Mononuclear cell (primary cell): ENCODE measurements around the gene GLIS1. TPM values are rescaled to one million over a fixed set of nuclear protein-coding genes. Genes with fewer than 3 reads are reported as not detected.

Experiments
- H3K27me3 ChIP-seq: 2 replicates; pipeline ENCODE4 v1.6.0; 2011; ENCODE audit warnings: low read length, control low read depth; ENCODE audit not compliant: insufficient read depth
- H3K4me1 ChIP-seq: 2 replicates; pipeline ENCODE4 v1.5.1; 2011; ENCODE audit warnings: mild to moderate bottlenecking, low read length, control low read depth; ENCODE audit not compliant: insufficient read depth
- H3K4me3 ChIP-seq: 2 replicates; pipeline ENCODE4 v1.5.1; 2011; ENCODE audit warnings: mild to moderate bottlenecking, low read length, moderate library complexity
- H3K9me3 ChIP-seq: 2 replicates; pipeline ENCODE4 v1.5.1; 2011; ENCODE audit warnings: low read depth, mild to moderate bottlenecking, control low read depth, low read length
- total RNA-seq: library from RNA; depleted of rRNA; stranded (reverse); fragments of >200 nt; gene quantifications from one replicate; pipeline ENCODE4 v1.2.3, GENCODE V29; 2012

GLIS1 gene
- total RNA-seq, 1 donor, result not detected

DNA sequence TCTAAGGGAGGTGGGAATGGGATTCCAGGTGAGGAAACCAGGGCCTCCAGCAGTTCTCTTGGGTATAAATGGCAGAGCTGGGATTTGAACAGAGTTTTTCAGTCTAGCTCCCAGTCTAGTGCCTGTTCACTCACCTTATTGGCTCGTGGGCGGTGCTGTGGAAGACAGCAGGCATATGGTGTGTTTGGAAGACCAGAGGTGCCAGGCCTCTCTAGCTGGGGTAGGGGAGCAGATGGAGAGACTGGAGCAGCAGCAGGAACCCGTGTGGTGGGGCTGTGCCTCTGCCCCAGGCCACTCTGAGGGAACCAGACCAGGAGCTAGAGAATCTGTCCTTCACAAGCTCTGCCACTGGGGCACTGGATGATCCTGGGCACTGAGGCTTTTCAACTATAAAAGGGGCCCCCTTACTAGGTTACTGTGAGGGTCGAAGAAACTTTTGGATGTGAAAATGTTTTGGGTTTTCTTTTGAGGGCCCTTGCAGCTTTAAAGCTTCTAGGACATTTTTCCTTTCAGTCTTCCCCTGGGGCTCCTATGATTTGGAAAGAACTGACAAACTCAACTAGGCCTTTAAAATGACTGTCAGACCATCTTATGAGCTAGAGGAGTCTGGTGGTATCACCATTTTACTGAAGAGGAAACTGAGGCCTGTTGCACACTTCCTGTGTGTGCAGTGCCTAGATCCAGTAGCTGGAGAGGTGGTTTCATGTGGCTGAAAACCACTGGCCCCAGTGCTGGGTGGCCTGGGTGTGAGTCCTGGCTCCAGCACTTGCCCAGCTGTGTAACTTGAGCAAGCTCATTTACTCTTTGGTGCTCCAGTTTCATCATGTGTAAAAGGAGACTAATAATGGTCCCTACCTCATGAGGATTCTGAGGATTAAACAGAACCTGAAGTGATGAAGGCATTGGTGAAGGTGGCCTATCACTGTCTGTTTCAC is 273.7 kb downstream of the GLIS1 start:
- no peak overlapping the region for H3K4me3 ChIP-seq
- no peaks in the 10 kb centered on the region for H3K4me1 ChIP-seq

DNA sequence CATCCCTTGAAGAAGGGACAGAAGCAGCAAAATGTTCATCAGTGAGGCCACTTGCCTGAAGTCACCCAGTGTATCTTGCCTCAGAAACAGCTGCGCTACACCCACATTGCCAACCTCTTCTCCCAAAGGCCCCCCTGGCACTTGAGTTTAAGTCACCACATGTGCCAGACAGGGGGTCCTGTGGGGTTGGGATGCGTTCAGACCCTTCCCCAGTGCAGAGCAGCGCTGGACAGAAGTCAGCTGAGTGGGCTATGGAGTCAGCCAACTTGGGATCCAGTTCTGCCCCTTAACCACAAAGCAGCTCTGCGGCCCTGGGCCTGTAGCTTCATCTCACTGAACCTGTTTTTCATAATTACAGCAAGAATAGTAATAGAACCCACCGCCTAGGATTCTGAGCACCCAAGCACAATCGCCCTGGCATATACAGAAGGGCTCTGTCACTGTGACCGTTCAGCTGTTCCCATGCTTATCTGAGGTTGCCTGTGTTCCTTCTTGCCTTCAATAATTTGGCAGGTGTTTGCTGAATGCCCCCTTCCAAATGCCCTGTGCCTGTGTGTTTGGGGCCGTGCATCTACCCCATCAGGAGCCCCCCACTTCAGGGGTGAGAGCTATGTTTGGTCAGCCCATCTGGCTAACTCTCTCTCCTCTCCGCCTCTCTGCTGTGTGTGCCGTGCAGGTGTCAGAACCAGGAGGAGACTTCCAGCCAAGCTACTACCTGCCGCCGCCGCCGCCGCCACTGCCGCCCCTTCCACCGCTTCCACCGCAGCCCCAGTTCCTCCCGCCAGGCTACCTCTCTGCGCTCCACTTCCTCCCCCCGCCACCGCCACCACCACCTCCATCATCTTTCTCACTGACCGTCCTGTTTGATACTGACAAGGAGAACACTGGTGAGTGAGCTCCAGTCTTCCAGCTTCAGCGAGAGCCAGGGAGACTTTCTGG is 274.7 kb downstream of the GLIS1 start:
- Histone ChIP-seq H3K27me3 (no peaks in the 10 kb centered on the region), H3K9me3 (no peaks in the 10 kb centered on the region), H3K4me3 (no peak overlapping the region), H3K4me1 (no peaks in the 10 kb centered on the region)

More for the DNA sequence above, 273.7 kb downstream of the GLIS1 start:
- Histone ChIP-seq H3K9me3 (no peaks in the 10 kb centered on the region), H3K27me3 (no peaks in the 10 kb centered on the region)

DNA sequence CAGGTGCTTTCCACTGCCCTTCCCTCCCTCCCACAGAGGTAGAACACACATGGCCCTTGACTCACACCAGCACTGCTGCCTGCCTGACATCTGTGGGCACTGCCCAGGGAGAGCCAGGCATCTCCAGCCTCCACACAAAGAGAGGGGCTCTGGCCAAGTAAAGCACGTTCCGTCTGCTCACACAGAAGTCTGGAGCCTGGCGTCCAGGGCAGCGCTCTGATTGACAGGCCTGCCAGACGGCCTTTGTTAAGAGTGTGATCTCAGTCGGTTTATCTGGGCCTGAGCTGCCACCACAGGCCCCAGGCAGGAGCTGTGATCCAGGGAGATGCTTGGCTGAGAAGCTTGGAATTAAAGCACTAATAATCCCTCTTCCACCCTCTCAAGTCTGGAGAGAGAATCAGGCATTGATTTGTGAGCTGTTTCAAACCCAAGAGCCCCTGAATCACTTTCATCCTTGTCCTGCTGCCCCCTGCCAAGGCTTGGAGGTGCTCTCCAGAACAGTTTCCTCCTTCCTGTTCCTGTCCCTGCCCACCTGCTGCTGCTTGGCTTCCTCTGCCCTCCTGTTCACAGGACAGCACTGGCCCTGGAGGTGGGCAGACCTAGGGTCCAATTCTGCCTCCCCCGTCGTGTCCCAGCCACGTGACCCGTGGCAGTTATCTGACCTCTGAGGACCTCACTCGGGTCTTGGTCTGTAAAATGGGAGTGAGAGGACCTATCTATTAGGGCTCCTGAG is 276.0 kb downstream of the GLIS1 start:
- Histone ChIP-seq H3K9me3 (no peaks in the 10 kb centered on the region), H3K4me1 (no peaks in the 10 kb centered on the region), H3K4me3 (no peak overlapping the region), H3K27me3 (no peaks in the 10 kb centered on the region)

DNA sequence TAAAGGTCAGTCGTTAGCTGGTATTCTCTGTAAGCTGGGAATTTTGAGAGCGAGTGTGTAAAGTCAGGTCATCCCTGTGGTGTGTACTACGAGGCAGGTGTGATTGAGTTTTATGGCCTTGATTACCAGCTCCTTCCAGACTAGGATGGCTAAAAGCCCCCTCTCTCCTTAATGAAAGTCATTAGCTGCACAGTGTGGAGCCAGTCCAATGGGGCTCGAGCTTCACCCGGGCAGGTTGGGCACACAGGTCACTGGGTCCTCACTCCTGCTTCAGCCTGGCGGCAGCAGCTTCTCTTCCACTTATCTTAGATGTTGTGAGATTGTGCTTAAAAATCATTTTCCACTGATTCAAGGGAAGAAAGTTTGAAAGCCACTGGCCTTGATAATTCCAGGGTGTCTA is 276.8 kb downstream of the GLIS1 start:
- H3K4me3 ChIP-seq, result no peak overlapping the region
- H3K4me1 ChIP-seq, result no peaks in the 10 kb centered on the region
- H3K27me3 ChIP-seq, result no peaks in the 10 kb centered on the region
- no peaks in the 10 kb centered on the region for H3K9me3 ChIP-seq

DNA sequence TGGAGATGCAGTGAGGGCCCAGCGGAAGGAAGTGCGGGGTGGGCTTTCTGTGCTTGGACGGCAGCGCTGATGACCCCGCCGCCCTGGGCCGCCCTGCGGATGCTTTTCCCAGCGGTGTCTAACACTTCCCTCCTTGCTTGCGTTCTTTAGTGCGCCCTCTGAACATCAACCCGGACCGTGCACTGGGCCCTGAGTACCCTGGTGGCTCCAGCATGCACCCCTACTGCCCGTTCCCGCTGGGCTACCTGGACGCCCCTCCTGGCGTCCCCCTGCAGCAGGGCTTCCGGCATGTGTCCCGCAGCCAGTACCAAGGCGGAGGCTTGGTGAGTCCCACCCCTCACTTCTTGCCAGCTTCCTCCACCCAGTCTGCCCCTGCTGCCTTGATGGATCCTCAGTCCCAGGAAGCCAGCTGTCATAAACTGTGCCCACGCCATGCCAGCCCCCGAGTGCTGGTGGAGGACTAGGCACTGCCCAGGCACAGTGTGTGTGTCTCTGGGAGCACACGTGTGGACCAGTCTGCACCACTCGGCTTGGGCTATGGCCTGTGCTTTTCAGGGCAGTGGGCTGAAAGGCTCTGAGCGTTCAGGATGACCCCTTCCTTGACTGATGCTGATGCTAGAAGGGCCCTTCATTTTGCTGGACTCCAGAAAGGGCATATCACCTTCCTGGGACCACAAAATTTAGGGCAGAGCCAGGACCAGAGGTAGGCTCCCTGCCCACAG is 277.5 kb downstream of the GLIS1 start:
- no peaks in the 10 kb centered on the region for H3K4me1 ChIP-seq
- H3K4me3 ChIP-seq, result no peak overlapping the region
- no peaks in the 10 kb centered on the region for H3K9me3 ChIP-seq
- H3K27me3 ChIP-seq, result no peaks in the 10 kb centered on the region

DNA sequence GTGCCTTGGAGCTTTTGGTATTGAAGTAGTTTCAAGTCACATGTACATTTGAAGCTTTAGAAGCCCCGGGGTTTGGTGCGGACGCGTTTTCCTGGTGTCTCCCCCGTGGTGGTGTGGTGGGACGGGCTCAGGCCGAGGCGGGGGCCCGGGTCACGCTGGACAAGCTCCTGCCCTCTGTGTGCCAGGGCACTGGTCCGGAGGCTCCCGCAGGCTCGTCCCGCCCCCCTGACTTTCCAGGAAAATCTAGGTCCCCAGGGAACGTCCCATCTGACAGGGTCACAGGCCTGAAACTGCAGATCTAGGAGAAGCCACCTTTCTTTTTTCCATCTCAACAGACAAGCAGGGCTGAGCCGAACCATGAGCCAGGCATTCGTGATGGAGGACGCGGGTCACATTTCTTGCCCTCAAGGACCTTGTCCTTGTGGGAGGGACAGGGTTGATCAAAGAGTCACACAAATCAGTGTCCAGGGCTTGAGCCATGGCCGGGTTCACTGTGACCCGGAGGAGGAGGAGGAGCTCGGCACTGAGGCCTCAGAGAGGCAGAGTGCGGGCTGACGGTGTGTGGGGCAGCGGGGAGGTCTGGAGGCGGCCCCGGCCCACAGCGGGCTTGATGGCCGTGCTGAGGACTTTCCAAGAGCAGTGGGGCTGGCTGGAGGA is 278.2 kb downstream of the GLIS1 start:
- Histone ChIP-seq H3K4me3 (no peak overlapping the region), H3K4me1 (no peaks in the 10 kb centered on the region), H3K9me3 (no peaks in the 10 kb centered on the region), H3K27me3 (no peaks in the 10 kb centered on the region)

GRCh38 chr1:53460211-53460634 is 278.7 kb downstream of the GLIS1 start:
- Histone ChIP-seq H3K4me1 (no peaks in the 10 kb centered on the region), H3K4me3 (no peak overlapping the region), H3K27me3 (no peaks in the 10 kb centered on the region), H3K9me3 (no peaks in the 10 kb centered on the region)

GRCh38 chr1:53459321-53460175 is 279.4 kb downstream of the GLIS1 start, which contains the start of gene DMRTB1:
DMRTB1 (plus strand) TSS chr1:53459399; CDS start chr1:53459454, 55 bp downstream.
- no peaks in the 10 kb centered on the region for H3K4me1 ChIP-seq

GRCh38 chr1:53458634-53459033 is 280.3 kb downstream of the GLIS1 start:
- no peaks in the 10 kb centered on the region for H3K4me1 ChIP-seq
- H3K9me3 ChIP-seq, result no peaks in the 10 kb centered on the region
- H3K27me3 ChIP-seq, result no peaks in the 10 kb centered on the region
- H3K4me3 ChIP-seq, result no peak overlapping the region

More at GRCh38 chr1:53459321-53460175, 279.4 kb downstream of the GLIS1 start, which contains the start of gene DMRTB1:
- no peak within 1 kb of the TSS for H3K4me3 ChIP-seq
- H3K27me3 ChIP-seq, result no peaks in the 10 kb centered on the region
- no peaks in the 10 kb centered on the region for H3K9me3 ChIP-seq

Other genes with a start within 250 kb of the GLIS1 start
- 6.6 TPM for gene NDC1, start 99.1 kb upstream of the GLIS1 start, total RNA-seq
- gene YIPF1, start 150.6 kb upstream of the GLIS1 start, total RNA-seq, result 11.4 TPM
- gene DIO1, start 155.0 kb upstream of the GLIS1 start, total RNA-seq, result 0.21 TPM
- 16.3 TPM for gene IFT25, start 206.5 kb upstream of the GLIS1 start, total RNA-seq
- 7.1 TPM for gene LRRC42, start 207.2 kb upstream of the GLIS1 start, total RNA-seq